ENCODE data around the gene ICAM2.

ICAM2 gene

DNA sequence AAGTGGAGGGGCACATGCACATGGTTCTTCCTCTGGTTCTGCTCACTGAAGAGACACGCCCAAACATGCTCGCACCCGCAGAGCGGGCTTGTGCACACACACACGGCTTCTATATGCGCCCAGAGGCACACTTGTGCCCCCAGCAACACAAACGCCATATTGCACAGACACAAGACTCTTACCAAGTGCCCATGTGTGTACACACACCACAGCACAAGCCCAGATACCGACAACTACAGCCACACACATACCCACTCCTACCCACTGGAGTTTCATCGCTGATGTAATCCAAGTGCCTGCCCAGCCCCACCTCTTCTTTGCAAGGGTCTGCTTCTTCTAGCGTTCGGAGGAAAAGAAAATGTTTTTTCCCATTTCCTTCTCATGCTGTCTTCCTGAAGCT is 28.8 kb downstream of the ICAM2 start:
- Mint-ChIP-seq H3K27ac (no peak overlapping the region), H3K36me3 (ENCODE audit: low read depth) (no peaks in the 10 kb centered on the region), H3K27me3 (ENCODE audit: low read depth, poor library complexity) (peaks cover 61% of the 10 kb centered on the region), H3K4me1 (peaks cover 46% of the 10 kb centered on the region), H3K4me3 (no peak overlapping the region), H3K9me3 (peaks cover 3% of the 10 kb centered on the region)
- TF ChIP-seq, protein P1, sequence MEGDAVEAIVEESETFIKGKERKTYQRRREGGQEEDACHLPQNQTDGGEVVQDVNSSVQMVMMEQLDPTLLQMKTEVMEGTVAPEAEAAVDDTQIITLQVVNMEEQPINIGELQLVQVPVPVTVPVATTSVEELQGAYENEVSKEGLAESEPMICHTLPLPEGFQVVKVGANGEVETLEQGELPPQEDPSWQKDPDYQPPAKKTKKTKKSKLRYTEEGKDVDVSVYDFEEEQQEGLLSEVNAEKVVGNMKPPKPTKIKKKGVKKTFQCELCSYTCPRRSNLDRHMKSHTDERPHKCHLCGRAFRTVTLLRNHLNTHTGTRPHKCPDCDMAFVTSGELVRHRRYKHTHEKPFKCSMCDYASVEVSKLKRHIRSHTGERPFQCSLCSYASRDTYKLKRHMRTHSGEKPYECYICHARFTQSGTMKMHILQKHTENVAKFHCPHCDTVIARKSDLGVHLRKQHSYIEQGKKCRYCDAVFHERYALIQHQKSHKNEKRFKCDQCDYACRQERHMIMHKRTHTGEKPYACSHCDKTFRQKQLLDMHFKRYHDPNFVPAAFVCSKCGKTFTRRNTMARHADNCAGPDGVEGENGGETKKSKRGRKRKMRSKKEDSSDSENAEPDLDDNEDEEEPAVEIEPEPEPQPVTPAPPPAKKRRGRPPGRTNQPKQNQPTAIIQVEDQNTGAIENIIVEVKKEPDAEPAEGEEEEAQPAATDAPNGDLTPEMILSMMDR (IDR thresholded peaks at IDR 0.05): no peak
- no peak for DNase-seq

DNA sequence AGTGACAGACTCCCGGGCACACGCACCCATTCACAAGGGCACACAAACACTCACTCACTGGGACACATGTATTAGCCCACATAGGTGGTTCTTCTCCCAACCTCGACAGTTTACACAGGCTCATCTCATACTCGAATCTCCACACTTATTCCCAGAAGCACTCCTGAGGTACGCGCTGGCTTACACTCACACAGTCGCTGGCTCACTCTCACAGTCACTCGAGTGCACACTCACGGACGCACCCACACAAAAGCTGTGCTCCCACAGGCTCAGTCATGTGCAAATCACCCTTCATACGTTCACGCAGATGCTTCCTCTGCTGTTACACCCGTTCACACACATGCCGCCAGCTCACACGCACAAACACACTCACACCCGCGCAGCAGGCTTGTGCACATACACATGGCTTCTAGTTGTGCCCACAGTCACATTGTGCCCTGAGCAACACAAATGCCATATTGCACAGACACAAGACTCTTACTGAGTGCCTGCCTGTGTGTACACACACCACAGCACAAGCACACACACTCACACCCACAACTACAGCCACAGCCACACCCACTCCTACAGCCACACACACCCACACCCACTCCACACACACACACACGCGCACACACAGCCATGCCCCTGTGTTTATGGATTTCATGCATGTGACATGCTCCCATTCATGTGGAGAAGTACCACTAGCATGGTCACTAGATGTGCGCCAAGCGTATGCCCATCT is 30.6 kb downstream of the ICAM2 start:
- H3K4me3 Mint-ChIP-seq: peak overlapping the region; percentile 59
- H3K9me3 Mint-ChIP-seq: peaks cover 3% of the 10 kb centered on the region
- no peak for DNase-seq
- no peaks in the 10 kb centered on the region for H3K36me3 Mint-ChIP-seq (ENCODE audit: low read depth)
- H3K27me3 Mint-ChIP-seq (ENCODE audit: low read depth, poor library complexity): peaks cover 45% of the 10 kb centered on the region
- peaks cover 48% of the 10 kb centered on the region for H3K4me1 Mint-ChIP-seq
- TF ChIP-seq, protein P1 (IDR thresholded peaks at IDR 0.05): no peak
- H3K27ac Mint-ChIP-seq: no peak overlapping the region

DNA sequence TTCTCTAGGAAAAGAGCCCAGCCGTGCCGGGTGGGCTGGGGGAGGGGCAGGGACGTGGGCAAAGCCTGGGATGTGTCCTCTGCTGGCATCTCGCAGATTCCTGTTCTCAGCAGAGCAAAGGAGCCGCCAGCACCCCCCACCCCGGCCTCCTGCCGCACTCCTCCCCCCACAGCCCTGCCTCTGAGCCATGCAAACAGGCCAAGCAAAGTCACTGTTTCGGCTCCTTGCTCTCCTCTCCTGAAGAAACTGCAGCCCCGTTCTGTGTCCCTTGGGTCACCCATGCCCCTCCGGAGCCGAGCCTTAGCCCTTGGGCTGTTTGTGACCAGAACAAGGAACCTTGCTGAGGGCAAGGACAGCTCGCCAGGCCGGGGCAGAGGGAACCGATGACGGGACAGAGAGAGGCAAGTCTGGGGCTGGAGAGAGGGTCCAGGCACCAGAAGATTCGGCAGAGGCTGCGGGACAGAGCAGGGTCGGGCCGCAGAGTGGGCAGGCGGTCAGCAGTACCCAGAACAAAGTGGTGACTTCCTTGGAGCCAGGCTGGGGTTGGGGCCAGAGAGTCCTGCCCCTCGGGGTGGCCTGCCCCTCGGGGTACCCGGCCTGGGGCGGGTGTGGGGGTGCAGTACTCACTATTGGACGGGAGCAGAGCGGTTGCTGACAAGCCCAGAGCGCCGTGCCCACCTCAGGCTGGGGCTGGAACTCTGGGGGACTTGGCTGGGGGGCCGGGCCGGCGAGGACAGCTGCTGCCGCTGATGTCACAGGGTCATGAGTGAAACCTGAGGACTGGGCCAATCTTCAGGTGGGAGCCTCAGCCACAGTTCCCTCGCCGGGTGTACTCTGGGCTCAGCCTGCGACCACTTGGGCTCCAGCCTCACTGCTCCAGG is 31.5 kb downstream of the ICAM2 start:
- Mint-ChIP-seq H3K27me3 (ENCODE audit: low read depth, poor library complexity) (peaks cover 37% of the 10 kb centered on the region), H3K27ac (peak overlapping the region; percentile 74), H3K4me3 (peak overlapping the region; percentile 73), H3K9me3 (peaks cover 6% of the 10 kb centered on the region), H3K36me3 (ENCODE audit: low read depth) (no peaks in the 10 kb centered on the region), H3K4me1 (peaks cover 48% of the 10 kb centered on the region)
- peak; percentile 53 for DNase-seq
- TF ChIP-seq, protein P1 (IDR thresholded peaks at IDR 0.05): no peak

DNA sequence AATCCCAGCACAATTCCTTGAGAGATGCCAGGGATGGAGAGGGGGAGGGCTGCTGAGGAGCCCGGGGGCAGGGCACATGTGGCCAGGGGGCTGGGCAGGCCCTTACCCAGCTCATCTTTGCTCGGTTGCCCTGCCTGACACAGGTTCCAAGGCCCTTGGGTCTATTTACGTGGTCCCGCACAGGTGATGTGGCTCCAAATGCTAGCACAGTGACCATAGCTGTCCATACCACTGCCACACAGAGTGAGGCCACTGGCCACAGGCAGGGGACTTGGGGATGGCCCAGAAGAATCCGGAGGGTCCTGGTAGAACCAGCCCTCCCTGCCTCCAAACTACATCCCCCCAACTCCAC is 32.3 kb downstream of the ICAM2 start:
- Mint-ChIP-seq H3K27me3 (ENCODE audit: low read depth, poor library complexity) (peaks cover 32% of the 10 kb centered on the region), H3K4me1 (peaks cover 48% of the 10 kb centered on the region), H3K36me3 (ENCODE audit: low read depth) (no peaks in the 10 kb centered on the region), H3K9me3 (peaks cover 7% of the 10 kb centered on the region), H3K4me3 (no peak overlapping the region), H3K27ac (no peak overlapping the region)
- TF ChIP-seq, protein P1 (IDR thresholded peaks at IDR 0.05): no peak
- no peak for DNase-seq

DNA sequence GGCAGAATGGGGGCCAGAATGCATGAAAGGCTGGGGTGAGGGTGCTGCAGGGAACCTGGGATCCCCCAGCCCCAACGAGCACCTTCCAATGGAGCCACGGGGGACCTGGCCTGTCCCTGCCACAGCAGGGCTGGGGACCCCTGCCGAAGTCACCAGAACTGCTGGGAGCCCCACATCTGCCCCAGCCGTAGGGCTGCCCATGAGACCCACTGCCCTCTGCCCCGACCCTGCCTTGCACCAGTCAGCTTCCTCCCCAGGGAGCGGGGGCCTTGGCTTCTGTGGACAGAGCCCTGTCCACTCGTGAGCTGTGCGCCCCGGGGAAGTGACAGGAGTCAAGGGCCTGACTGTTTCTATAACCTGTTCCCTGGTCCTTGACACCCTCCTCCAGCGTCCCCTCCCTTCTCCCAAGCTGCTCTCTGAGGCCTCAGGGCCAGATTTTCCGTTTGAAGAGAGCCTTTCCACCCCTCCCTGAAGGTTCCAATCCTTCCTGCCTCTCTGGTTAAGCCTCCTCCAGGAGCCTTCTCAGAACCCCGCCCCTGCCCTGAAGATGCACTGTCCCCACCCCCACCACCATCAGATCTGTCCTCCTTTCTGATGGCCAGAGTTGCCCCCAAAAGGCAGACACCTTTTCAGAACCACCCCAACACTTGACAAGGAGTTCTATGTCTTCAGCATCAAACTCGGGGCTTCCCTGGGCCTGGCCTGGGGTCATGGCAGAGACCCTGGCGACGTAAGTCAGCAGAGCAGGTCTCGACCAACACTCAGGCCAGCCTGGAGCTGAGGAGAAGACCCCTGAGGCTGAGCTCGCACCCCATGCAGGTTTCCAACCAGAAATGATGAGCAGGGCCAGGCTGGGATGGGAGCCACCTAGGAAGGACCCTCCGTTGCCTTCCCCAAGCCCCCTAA is 33.0 kb downstream of the ICAM2 start:
- Mint-ChIP-seq H3K27ac (no peak overlapping the region), H3K4me1 (peaks cover 48% of the 10 kb centered on the region), H3K9me3 (peaks cover 10% of the 10 kb centered on the region), H3K4me3 (no peak overlapping the region), H3K27me3 (ENCODE audit: low read depth, poor library complexity) (peaks cover 27% of the 10 kb centered on the region), H3K36me3 (ENCODE audit: low read depth) (peaks cover 5% of the 10 kb centered on the region)
- TF ChIP-seq, protein P1 (IDR thresholded peaks at IDR 0.05): no peak
- no peak for DNase-seq
